ENCODE results near the gene WHRN.

- no peak for TF ChIP-seq CTCF (conservative IDR thresholded peaks at IDR 0.05; ENCODE audit: low read depth in 2 of 2)
- no peak for TF ChIP-seq EZH2phosphoT487 (IDR thresholded peaks at IDR 0.05; ENCODE audit: unreplicated experiment)
- no peak for TF ChIP-seq EZH2 (IDR thresholded peaks at IDR 0.05; ENCODE audit: low read depth, unreplicated experiment)
- no peak for TF ChIP-seq REST (IDR thresholded peaks at IDR 0.05; ENCODE audit: unreplicated experiment)
- no peak for TF ChIP-seq POLR2AphosphoS5 (IDR thresholded peaks at IDR 0.05; ENCODE audit: low read depth)
- TF ChIP-seq CREB1 (CRISPR knock-in tag; IDR thresholded peaks at IDR 0.05; ENCODE audit: low read depth) = no peak
- no peak for TF ChIP-seq ETS1 (IDR thresholded peaks at IDR 0.05)
- TF ChIP-seq ZNF331 (CRISPR knock-in tag; IDR thresholded peaks at IDR 0.05; ENCODE audit: low read depth) = no peak
- no peak for TF ChIP-seq STAT1 (IDR thresholded peaks at IDR 0.05; ENCODE audit: unreplicated experiment)
- TF ChIP-seq JUNB (IDR thresholded peaks at IDR 0.05; ENCODE audit: unreplicated experiment) = no peak
Measured at GRCh38 chr9:114489928-114490327, 15.3 kb downstream of the WHRN start.

Data from GM23338 (cell line).